HEK293T (cell line): ENCODE measurements around the gene SSR1.

Experiments
- BHLHE40 ChIP-seq: fragments of 450-650 bp; IDR thresholded peaks from 2 replicates; pipeline ENCODE4 v1.6.1; 2016; ENCODE audit warnings: mild to moderate bottlenecking, moderate library complexity, borderline replicate concordance
- CTBP1 ChIP-seq: fragments of 450-650 bp; IDR thresholded peaks from 2 replicates; pipeline ENCODE4 v1.6.1; 2016; ENCODE audit warnings: borderline replicate concordance
- ELF4 ChIP-seq: fragments of 450-650 bp; IDR thresholded peaks from 2 replicates; pipeline ENCODE4 v1.6.1; 2017; ENCODE audit warnings: antibody characterized with exemption
- FOXA1 ChIP-seq: fragments of 450-650 bp; IDR thresholded peaks from 2 replicates; pipeline ENCODE4 v1.6.1; 2016; ENCODE audit warnings: mild to moderate bottlenecking
- FOXM1 ChIP-seq: fragments of 450-650 bp; IDR thresholded peaks from 2 replicates; pipeline ENCODE4 v1.6.1; 2017; ENCODE audit warnings: mild to moderate bottlenecking, borderline replicate concordance
- L3MBTL2 ChIP-seq: fragments of 450-650 bp; conservative IDR thresholded peaks from 2 replicates; pipeline ENCODE4 v1.6.1; 2016; ENCODE audit warnings: mild to moderate bottlenecking
- NFRKB ChIP-seq: fragments of 450-650 bp; IDR thresholded peaks from 2 replicates; pipeline ENCODE4 v1.6.1; 2016; ENCODE audit warnings: mild to moderate bottlenecking, moderate library complexity
- PKNOX1 ChIP-seq: fragments of 450-650 bp; IDR thresholded peaks from 2 replicates; pipeline ENCODE4 v1.6.1; 2016
- SP1 ChIP-seq: fragments of 450-650 bp; IDR thresholded peaks from 2 replicates; pipeline ENCODE4 v1.6.1; 2017
- SUZ12 ChIP-seq: fragments of 450-650 bp; IDR thresholded peaks from 2 replicates; pipeline ENCODE4 v1.6.1; 2016; ENCODE audit warnings: mild to moderate bottlenecking
- TARDBP ChIP-seq: fragments of 450-650 bp; IDR thresholded peaks from 2 replicates; pipeline ENCODE4 v1.6.1; 2016

GRCh38 chr6:7271205-7271534 is 41.8 kb downstream of the SSR1 start:
- TF ChIP-seq NFRKB (no peak), L3MBTL2 (no peak), FOXA1 (no peak), SUZ12 (no peak), PKNOX1 (no peak), ELF4 (no peak), CTBP1 (no peak), FOXM1 (no peak), TARDBP (no peak), SP1 (no peak), BHLHE40 (no peak)
